ENCODE measurements around the gene GCKR.

The GCKR gene

GRCh38 chr2:27551514-27551913, 54.9 kb downstream of the GCKR start:
- TF ChIP-seq POU6F1 (CRISPR knock-in tag; IDR thresholded peaks at IDR 0.05; ENCODE audit: borderline replicate concordance, low read depth) (no peak), CREB5 (CRISPR knock-in tag; IDR thresholded peaks at IDR 0.05; ENCODE audit: low read depth) (no peak), ZFP30 (CRISPR knock-in tag; IDR thresholded peaks at IDR 0.05) (no peak), PATZ1 (CRISPR knock-in tag; IDR thresholded peaks at IDR 0.05; ENCODE audit: borderline replicate concordance) (no peak), BACH2 (CRISPR knock-in tag; IDR thresholded peaks at IDR 0.05; ENCODE audit: borderline replicate concordance) (no peak), OSR1 (CRISPR knock-in tag; IDR thresholded peaks at IDR 0.05) (no peak), ZNF8 (CRISPR knock-in tag; IDR thresholded peaks at IDR 0.05) (no peak), TCF4 (CRISPR knock-in tag; IDR thresholded peaks at IDR 0.05; ENCODE audit: borderline replicate concordance) (no peak), ARNTL (CRISPR knock-in tag; IDR thresholded peaks at IDR 0.05; ENCODE audit: borderline replicate concordance, low read depth) (no peak), CSDC2 (CRISPR knock-in tag; IDR thresholded peaks at IDR 0.05) (no peak), ZNF565 (CRISPR knock-in tag; conservative IDR thresholded peaks at IDR 0.05; ENCODE audit: low read depth) (no peak), CSRNP3 (CRISPR knock-in tag; IDR thresholded peaks at IDR 0.05) (no peak), ISL1 (CRISPR knock-in tag; IDR thresholded peaks at IDR 0.05) (no peak), ZNF70 (CRISPR knock-in tag; IDR thresholded peaks at IDR 0.05) (no peak), ZC3H10 (CRISPR knock-in tag; IDR thresholded peaks at IDR 0.05) (no peak), TSHZ2 (CRISPR knock-in tag; IDR thresholded peaks at IDR 0.05) (no peak)
- ATAC-seq = no peak

GRCh38 chr2:27552941-27553340, 56.3 kb downstream of the GCKR start:
- no peak for ATAC-seq
- TF ChIP-seq CSDC2 (CRISPR knock-in tag; IDR thresholded peaks at IDR 0.05) (no peak), CSRNP3 (CRISPR knock-in tag; IDR thresholded peaks at IDR 0.05) (no peak), ZNF8 (CRISPR knock-in tag; IDR thresholded peaks at IDR 0.05) (no peak), ISL1 (CRISPR knock-in tag; IDR thresholded peaks at IDR 0.05) (no peak), TOX (CRISPR knock-in tag; IDR thresholded peaks at IDR 0.05; ENCODE audit: borderline replicate concordance) (no peak), PPARA (CRISPR knock-in tag; IDR thresholded peaks at IDR 0.05; ENCODE audit: borderline replicate concordance) (no peak), PATZ1 (CRISPR knock-in tag; IDR thresholded peaks at IDR 0.05; ENCODE audit: borderline replicate concordance) (no peak), ZFP3 (CRISPR knock-in tag; IDR thresholded peaks at IDR 0.05) (no peak), ZC3H10 (CRISPR knock-in tag; IDR thresholded peaks at IDR 0.05) (no peak), POU6F1 (CRISPR knock-in tag; IDR thresholded peaks at IDR 0.05; ENCODE audit: borderline replicate concordance, low read depth) (no peak), TCF4 (CRISPR knock-in tag; IDR thresholded peaks at IDR 0.05; ENCODE audit: borderline replicate concordance) (no peak), SNAI2 (CRISPR knock-in tag; IDR thresholded peaks at IDR 0.05) (no peak), TSHZ2 (CRISPR knock-in tag; IDR thresholded peaks at IDR 0.05) (no peak), BACH2 (CRISPR knock-in tag; IDR thresholded peaks at IDR 0.05; ENCODE audit: borderline replicate concordance) (no peak)

Measured in SK-N-SH treated with all-trans-retinoic acid at 6 μM for 48 hours (cell line).